Islet of Langerhans (tissue), 1 donor: Measurements from ENCODE around the gene CD58.

Experiments used
- FAIRE-seq: peaks from one replicate; lab custom pipeline; 2011; peaks lifted over from hg19 to GRCh38; lab: Jason Lieb, UNC

The CD58 gene

GRCh38 chr1:116508085-116508983 is 62.5 kb downstream of the CD58 start:
- no peak for FAIRE-seq

- no peak for FAIRE-seq
Measured at GRCh38 chr1:116507631-116508030, 63.2 kb downstream of the CD58 start.

GRCh38 chr1:116506132-116507004 is 64.5 kb downstream of the CD58 start:
- FAIRE-seq = no peak

- FAIRE-seq = no peak
Measured at GRCh38 chr1:116504308-116505156, 66.3 kb downstream of the CD58 start.

GRCh38 chr1:116503546-116504307 is 67.1 kb downstream of the CD58 start:
- no peak for FAIRE-seq

GRCh38 chr1:116502671-116503314 is 68.0 kb downstream of the CD58 start:
- FAIRE-seq = no peak

GRCh38 chr1:116501870-116502244 is 69.0 kb downstream of the CD58 start:
- no peak for FAIRE-seq

- no peak for FAIRE-seq
Measured at GRCh38 chr1:116501125-116501869, 69.5 kb downstream of the CD58 start.

GRCh38 chr1:116498789-116499628 is 71.8 kb downstream of the CD58 start:
- FAIRE-seq = no peak

GRCh38 chr1:116497656-116498055 is 73.2 kb downstream of the CD58 start:
- no peak for FAIRE-seq

- FAIRE-seq = no peak
Measured at GRCh38 chr1:116496898-116497297, 73.9 kb downstream of the CD58 start.

GRCh38 chr1:116496380-116496779 is 74.4 kb downstream of the CD58 start:
- no peak for FAIRE-seq

GRCh38 chr1:116495535-116495934 is 75.3 kb downstream of the CD58 start:
- FAIRE-seq = no peak

GRCh38 chr1:116494745-116495144 is 76.1 kb downstream of the CD58 start:
- FAIRE-seq = no peak

- FAIRE-seq = no peak
Measured at GRCh38 chr1:116494353-116494692, 76.5 kb downstream of the CD58 start.

GRCh38 chr1:116493484-116494352 is 77.1 kb downstream of the CD58 start:
- no peak for FAIRE-seq

GRCh38 chr1:116493036-116493435 is 77.8 kb downstream of the CD58 start:
- no peak for FAIRE-seq

GRCh38 chr1:116492358-116492811 is 78.4 kb downstream of the CD58 start:
- FAIRE-seq = no peak
